Natural killer cell treated with Interleukin-12 subunit alpha and Interleukin-12 subunit beta and Interleukin-15 and Interleukin-18, amount 100 ng/mL, for 72 hours (primary cell): ENCODE measurements around the gene CPB2. TPM values are rescaled to one million over a fixed set of nuclear protein-coding genes. Genes with fewer than 3 reads are reported as not detected.

Experiments used
- ATAC-seq, 2 donors: fragments of 150-1000 bp; cut with Tn5 transposase in 1 of 2; sonication (Bioruptor Pico), chemical (Tn5 transposase) in 1 of 2; 2 replicates each; pipeline ENCODE4 v1.10.0; 2021
- DNase-seq: peaks from one replicate; pipeline ENCODE4 v3.0.0; 2022; ENCODE audit warnings: low spot score
- H3K27ac Mint-ChIP-seq, 2 donors: 1 replicate in 1 of 2; 2 replicates in 1 of 2; pipeline ENCODE4 v1.8.0; 2022; ENCODE audit warnings: mixed read lengths in 2 of 2, mild to moderate bottlenecking in 1 of 2, moderate library complexity in 1 of 2
- H3K27me3 Mint-ChIP-seq, 2 donors: 1 replicate in 1 of 2; 2 replicates in 1 of 2; pipeline ENCODE4 v1.8.0; 2022; ENCODE audit warnings: mixed read lengths in 2 of 2
- H3K36me3 Mint-ChIP-seq: one replicate; pipeline ENCODE4 v1.8.0; 2022; ENCODE audit warnings: mixed read lengths
- H3K4me1 Mint-ChIP-seq, 2 donors: 1 replicate in 1 of 2; 2 replicates in 1 of 2; pipeline ENCODE4 v1.8.0; 2022; ENCODE audit warnings: low read depth in 2 of 2, mixed read lengths in 2 of 2, mild to moderate bottlenecking in 1 of 2
- H3K4me3 Mint-ChIP-seq: one replicate; pipeline ENCODE4 v1.8.0; 2022; ENCODE audit warnings: mixed read lengths
- H3K9me3 Mint-ChIP-seq: 2 replicates; pipeline ENCODE4 v1.8.0; 2022; ENCODE audit warnings: mixed read lengths
- total RNA-seq, 2 donors: library from RNA; stranded (reverse); gene quantifications; one replicate each; pipeline ENCODE4 v1.2.3, GENCODE V29; 2022

The CPB2 gene
- total RNA-seq, 2 donors from 2014 or later = not detected

DNA sequence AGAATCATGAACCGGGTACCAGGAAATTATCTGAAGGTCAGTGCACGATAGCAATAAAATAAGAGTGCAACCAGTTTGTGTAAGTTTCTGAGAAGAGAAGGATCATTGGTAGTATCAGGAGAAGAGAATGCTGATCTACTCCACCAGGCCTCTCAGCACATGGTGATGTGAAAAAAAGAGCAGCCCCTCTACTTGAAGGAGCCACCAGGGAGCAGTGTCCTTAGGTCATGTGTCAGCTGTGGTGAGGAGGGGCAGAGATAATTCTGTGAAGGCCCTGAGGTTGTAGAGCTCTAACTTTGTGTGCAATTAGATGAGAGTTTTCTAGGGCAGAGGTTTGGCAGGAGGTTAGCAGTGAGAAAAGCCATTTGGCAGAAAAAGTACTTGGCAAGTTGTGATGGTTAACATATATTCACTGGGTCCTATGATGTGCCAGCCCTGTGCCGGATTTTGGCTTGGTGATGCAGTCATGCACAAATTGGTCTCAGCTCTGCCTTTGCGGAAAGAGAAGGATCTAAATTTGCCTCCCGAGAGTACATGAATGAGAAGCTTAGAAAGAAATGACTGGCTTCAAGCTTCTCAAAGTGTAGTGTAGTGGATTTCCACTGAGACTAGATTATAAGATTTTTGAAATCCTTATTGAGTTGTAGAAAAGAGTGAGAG is 33.1 kb downstream of the CPB2 start:
- Mint-ChIP-seq H3K27me3 (peaks cover 12 to 15% of the 10 kb centered on the region in 2 donors), H3K9me3 (no peaks in the 10 kb centered on the region), H3K4me3 (no peak overlapping the region), H3K27ac (no peak overlapping the region), H3K4me1 (no peaks in the 10 kb centered on the region), H3K36me3 (no peaks in the 10 kb centered on the region)
- ATAC-seq = no peak
- DNase-seq = no peak

- no peak overlapping the region for H3K27ac Mint-ChIP-seq
- H3K4me1 Mint-ChIP-seq = no peaks in the 10 kb centered on the region
- DNase-seq = no peak
- H3K9me3 Mint-ChIP-seq = no peaks in the 10 kb centered on the region
- no peak overlapping the region for H3K4me3 Mint-ChIP-seq
- peaks cover 0 to 8% of the 10 kb centered on the region in 2 donors for H3K27me3 Mint-ChIP-seq
- no peaks in the 10 kb centered on the region for H3K36me3 Mint-ChIP-seq
- ATAC-seq = no peak
Measured at GRCh38 chr13:46063292-46063691, 41.5 kb downstream of the CPB2 start.

- no peaks in the 10 kb centered on the region for H3K9me3 Mint-ChIP-seq
- ATAC-seq (no peak), DNase-seq (no peak)
- H3K36me3 Mint-ChIP-seq = no peaks in the 10 kb centered on the region
- peaks cover 0 to 8% of the 10 kb centered on the region in 2 donors for H3K27me3 Mint-ChIP-seq
- H3K4me1 Mint-ChIP-seq = no peaks in the 10 kb centered on the region
- H3K27ac Mint-ChIP-seq = no peak overlapping the region
- H3K4me3 Mint-ChIP-seq = no peak overlapping the region
Measured at GRCh38 chr13:46062185-46062584, 42.6 kb downstream of the CPB2 start.

DNA sequence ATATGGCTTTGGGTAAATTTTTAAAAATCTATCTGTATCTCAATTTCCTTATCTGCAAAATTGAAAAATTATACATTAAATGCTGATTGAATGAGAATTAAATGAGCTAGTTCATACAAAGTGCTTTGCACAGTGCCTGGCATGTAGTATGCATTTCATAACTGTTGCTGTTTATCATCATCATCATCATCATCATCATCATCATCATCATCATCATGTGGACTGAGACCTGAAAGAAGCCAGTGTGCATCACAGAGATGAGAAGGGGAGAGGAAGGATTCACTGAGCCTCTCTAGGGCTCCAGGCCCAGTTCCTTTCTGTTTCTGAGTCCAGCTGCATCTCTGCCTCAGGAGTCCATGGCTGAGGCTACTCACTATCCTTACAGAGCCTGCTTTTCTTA is 45.4 kb downstream of the CPB2 start:
- DNase-seq (no peak), ATAC-seq (no peak)
- Mint-ChIP-seq H3K27ac (no peak overlapping the region), H3K4me3 (no peak overlapping the region), H3K9me3 (no peaks in the 10 kb centered on the region), H3K27me3 (peaks cover 9 to 14% of the 10 kb centered on the region in 2 donors), H3K36me3 (no peaks in the 10 kb centered on the region), H3K4me1 (no peaks in the 10 kb centered on the region)

- Mint-ChIP-seq H3K36me3 (no peaks in the 10 kb centered on the region), H3K9me3 (no peaks in the 10 kb centered on the region), H3K4me1 (peaks cover 2% of the 10 kb centered on the region in 2 donors), H3K27ac (no peak overlapping the region), H3K4me3 (no peak overlapping the region), H3K27me3 (peaks cover 9 to 11% of the 10 kb centered on the region in 2 donors)
- DNase-seq (no peak), ATAC-seq (no peak)
Measured at GRCh38 chr13:46058268-46058667, 46.6 kb downstream of the CPB2 start.

DNA sequence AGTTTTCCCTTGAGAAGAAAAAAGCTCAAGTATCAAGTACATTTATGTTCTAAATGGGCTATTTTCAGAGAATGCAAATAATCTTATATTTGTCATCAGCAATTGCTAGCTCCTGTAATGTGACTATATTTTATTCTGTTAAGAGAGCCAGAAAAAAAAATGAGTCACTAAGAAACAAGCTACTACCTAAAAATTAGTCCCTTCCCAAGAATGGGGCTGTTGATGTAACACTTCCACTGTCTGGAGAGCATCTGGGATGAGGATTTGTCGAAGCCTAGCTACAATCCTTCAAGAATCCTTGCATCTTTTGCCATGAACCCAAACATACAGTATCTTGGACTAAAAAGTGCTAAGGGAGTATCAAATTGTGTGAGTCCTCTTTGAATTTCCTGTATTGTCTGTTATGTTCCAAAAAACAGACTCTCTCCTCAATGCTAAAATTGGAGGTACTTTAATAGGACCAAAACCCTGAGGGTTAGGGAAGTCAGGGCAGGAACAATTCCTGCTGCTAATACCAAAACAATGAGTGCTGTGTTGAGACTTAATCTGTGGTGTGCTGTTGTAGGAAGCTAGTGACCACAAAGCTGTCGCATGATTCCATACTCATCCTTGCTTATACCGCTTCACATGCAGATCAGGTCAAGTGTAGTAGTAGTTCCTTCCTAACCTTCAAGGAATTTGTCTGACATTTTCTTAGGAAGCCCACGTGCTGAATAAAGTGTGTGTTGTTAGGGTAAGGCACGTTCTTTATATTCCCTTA is 47.4 kb downstream of the CPB2 start:
- no peak for DNase-seq
- Mint-ChIP-seq H3K27me3 (peaks cover 9 to 10% of the 10 kb centered on the region in 2 donors), H3K4me3 (no peak overlapping the region), H3K27ac (no peak overlapping the region), H3K4me1 (peaks cover 8 to 10% of the 10 kb centered on the region in 2 donors), H3K9me3 (no peaks in the 10 kb centered on the region), H3K36me3 (no peaks in the 10 kb centered on the region)
- ATAC-seq = no peak

GRCh38 chr13:46053162-46054012 is 51.4 kb downstream of the CPB2 start:
- no peaks in the 10 kb centered on the region for H3K36me3 Mint-ChIP-seq
- peaks cover 9 to 10% of the 10 kb centered on the region in 2 donors for H3K27me3 Mint-ChIP-seq
- peak overlapping the region; percentile 89 to 96 for H3K27ac Mint-ChIP-seq
- H3K9me3 Mint-ChIP-seq = no peaks in the 10 kb centered on the region
- DNase-seq = no peak
- ATAC-seq = no peak
- peaks cover 14 to 18% of the 10 kb centered on the region in 2 donors for H3K4me1 Mint-ChIP-seq
- H3K4me3 Mint-ChIP-seq = peak overlapping the region; percentile 86

- H3K27me3 Mint-ChIP-seq = peaks cover 9 to 10% of the 10 kb centered on the region in 2 donors
- ATAC-seq = peak; percentile 100
- peak within 1 kb of the TSS; percentile 89 to 96 for H3K27ac Mint-ChIP-seq
- no peaks in the 10 kb centered on the region for H3K36me3 Mint-ChIP-seq
- DNase-seq = peak; percentile 93
- no peaks in the 10 kb centered on the region for H3K9me3 Mint-ChIP-seq
- H3K4me1 Mint-ChIP-seq = peaks cover 20 to 22% of the 10 kb centered on the region in 2 donors
- peak within 1 kb of the TSS; percentile 86 for H3K4me3 Mint-ChIP-seq
Measured at GRCh38 chr13:46052319-46053161, 52.3 kb downstream of the CPB2 start, which contains the start of gene ZC3H13. Gene ZC3H13, minus strand, starts transcription at chr13:46052746. Its CDS starts 7,239 bp downstream, at chr13:46045507.

DNA sequence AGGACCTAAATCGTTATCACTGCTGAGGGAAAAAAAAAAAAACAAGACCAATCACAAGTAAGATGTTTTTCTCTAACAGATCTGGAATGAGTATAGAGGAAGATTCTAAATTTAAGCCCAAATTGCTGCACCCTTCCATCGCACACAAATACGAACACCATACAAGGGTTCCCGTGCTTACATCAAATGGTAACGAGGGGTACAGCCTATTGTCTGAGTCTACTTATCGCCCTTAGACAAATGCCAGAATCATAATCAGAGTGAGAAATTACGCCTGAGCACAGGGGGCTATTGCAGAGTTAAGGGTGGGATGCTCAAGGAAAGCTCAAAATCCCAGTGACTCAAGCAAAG is 52.9 kb downstream of the CPB2 start:
- peak overlapping the region; percentile 86 for H3K4me3 Mint-ChIP-seq

GRCh38 chr13:46050771-46051170 is 54.1 kb downstream of the CPB2 start:
- H3K4me1 Mint-ChIP-seq = peaks cover 20 to 22% of the 10 kb centered on the region in 2 donors
- no peaks in the 10 kb centered on the region for H3K36me3 Mint-ChIP-seq
- H3K4me3 Mint-ChIP-seq = peak overlapping the region; percentile 86
- DNase-seq (no peak), ATAC-seq (no peak)
- no peaks in the 10 kb centered on the region for H3K9me3 Mint-ChIP-seq
- H3K27ac Mint-ChIP-seq = no peak overlapping the region
- peaks cover 0 to 2% of the 10 kb centered on the region in 2 donors for H3K27me3 Mint-ChIP-seq

More for the DNA sequence above, 52.9 kb downstream of the CPB2 start:
- H3K27ac Mint-ChIP-seq = peak overlapping the region; percentile 89 to 96
- H3K36me3 Mint-ChIP-seq = no peaks in the 10 kb centered on the region
- no peak for DNase-seq
- H3K27me3 Mint-ChIP-seq = peaks cover 9 to 10% of the 10 kb centered on the region in 2 donors
- ATAC-seq = peak in 1 of 2 donors; percentile 34
- H3K9me3 Mint-ChIP-seq = no peaks in the 10 kb centered on the region
- peaks cover 20 to 22% of the 10 kb centered on the region in 2 donors for H3K4me1 Mint-ChIP-seq

- H3K27ac Mint-ChIP-seq = no peak overlapping the region
- H3K4me3 Mint-ChIP-seq = no peak overlapping the region
- DNase-seq = no peak
- H3K4me1 Mint-ChIP-seq = peaks cover 6 to 8% of the 10 kb centered on the region in 2 donors
- H3K9me3 Mint-ChIP-seq = no peaks in the 10 kb centered on the region
- ATAC-seq = no peak
- H3K36me3 Mint-ChIP-seq = no peaks in the 10 kb centered on the region
- no peaks in the 10 kb centered on the region for H3K27me3 Mint-ChIP-seq
Measured at GRCh38 chr13:46045424-46045823, 59.4 kb downstream of the CPB2 start.

DNA sequence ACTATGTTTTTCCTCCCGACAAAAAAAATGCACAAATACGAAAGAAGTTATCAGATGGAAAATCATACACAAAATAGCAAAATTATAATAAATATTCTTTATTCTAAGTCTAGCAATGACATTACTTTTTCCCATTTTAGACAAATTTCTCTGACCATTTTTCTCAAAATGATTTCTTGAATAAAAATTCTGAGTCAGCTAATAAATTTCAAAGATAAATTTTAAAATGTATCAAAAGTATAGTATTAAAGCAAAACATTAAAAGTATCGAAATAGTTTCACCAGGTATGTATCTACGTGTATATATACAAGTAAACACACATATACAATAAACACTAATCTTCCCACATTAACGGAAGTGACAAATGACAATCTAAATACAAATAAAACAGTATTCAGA is 61.2 kb downstream of the CPB2 start:
- no peak for ATAC-seq
- H3K27me3 Mint-ChIP-seq = no peaks in the 10 kb centered on the region
- H3K36me3 Mint-ChIP-seq = no peaks in the 10 kb centered on the region
- DNase-seq = no peak
- H3K4me3 Mint-ChIP-seq = no peak overlapping the region
- peaks cover 6 to 7% of the 10 kb centered on the region in 2 donors for H3K4me1 Mint-ChIP-seq
- no peaks in the 10 kb centered on the region for H3K9me3 Mint-ChIP-seq
- H3K27ac Mint-ChIP-seq = no peak overlapping the region

DNA sequence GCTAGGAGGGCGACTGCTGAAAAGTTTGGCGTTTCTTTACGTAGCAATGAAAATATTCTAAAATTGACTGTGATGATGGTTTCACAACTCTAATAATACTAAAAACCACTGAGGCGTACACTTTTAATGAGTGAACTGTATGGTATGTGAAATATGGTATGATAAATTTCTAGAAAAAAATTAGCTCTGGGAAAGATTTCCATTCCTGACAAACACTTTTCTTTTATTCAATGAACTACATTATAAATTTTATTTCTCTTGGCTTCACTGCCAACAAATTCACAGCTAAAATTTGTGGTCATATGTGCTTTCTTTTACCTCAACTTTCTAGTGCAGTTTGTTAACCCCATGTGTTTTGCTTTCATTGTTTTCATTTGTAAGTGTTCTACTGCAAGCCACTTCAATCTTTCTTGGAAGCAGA is 63.4 kb downstream of the CPB2 start:
- Mint-ChIP-seq H3K27me3 (no peaks in the 10 kb centered on the region), H3K36me3 (peaks cover 6% of the 10 kb centered on the region), H3K4me1 (peaks cover 6% of the 10 kb centered on the region in 2 donors), H3K27ac (no peak overlapping the region), H3K4me3 (no peak overlapping the region), H3K9me3 (no peaks in the 10 kb centered on the region)
- DNase-seq = no peak
- ATAC-seq = no peak
